Gastroesophageal sphincter (tissue), 3 donors: Measurements from ENCODE around the gene FAM216B.

ENCODE experiments used
- CTCF ChIP-seq, 4 experiments: fragments of 200-600 bp in 2 of 4; fragments of 450-650 bp in 2 of 4; sonication (generic) in 1 of 4; IDR thresholded peaks; one replicate each; pipeline ENCODE4 v1.5.1; 2017 to 2019; ENCODE audit warnings: antibody characterized with exemption in 4 of 4, mild to moderate bottlenecking in 2 of 4, moderate library complexity in 2 of 4
- EP300 ChIP-seq: sonication (generic); formaldehyde crosslinking; IDR thresholded peaks from one replicate; pipeline ENCODE4 v1.6.1; 2017; ENCODE audit warnings: antibody characterized with exemption, mild to moderate bottlenecking

- TF ChIP-seq CTCF (IDR thresholded peaks at IDR 0.05) = no peak
- TF ChIP-seq EP300 = no peak
Measured at GRCh38 chr13:42803563-42804204, 22.3 kb downstream of the FAM216B start.
